GM12878 (cell line): Measurements from ENCODE around the gene EDARADD. TPM values are rescaled to one million over a fixed set of nuclear protein-coding genes. Genes with fewer than 3 reads are reported as not detected.

Experiments
- ATAC-seq: fragments of 200-7000 bp; cut with Tn5 transposase; 3 replicates; pipeline ENCODE4 v1.9.1; 2020; ENCODE audit warnings: mild to moderate bottlenecking, moderate library complexity
- BruUV-seq: library from RNA; stranded (reverse); fragments of 400-500 nt; replicated peaks from 2 replicates; lab custom pipeline; 2021; lab: Mats Ljungman, UMichigan
- CTCF ChIA-PET: fragments of 300-600 bp; sonication (Branson Sonifier 250); formaldehyde crosslinking; extraction: SDS; loops from one replicate; lab custom pipeline; 2021; ENCODE audit warnings: inconsistent platforms; lab: Yijun Ruan, JAX
- POLR2A ChIA-PET: fragments of 350-600 bp; formaldehyde crosslinking; extraction: SDS; loops from one replicate; lab custom pipeline; 2021; ENCODE audit warnings: inconsistent platforms; lab: Charles Lee
- RAD21 ChIA-PET: fragments of 300-600 bp; sonication (Branson Sonifier 250); formaldehyde crosslinking; loops from one replicate; lab custom pipeline; 2023; ENCODE audit warnings: antibody characterized with exemption; ENCODE audit not compliant: unreplicated experiment; lab: Charles Lee
- SMC1A ChIA-PET: fragments of 300-600 bp; sonication (Branson Sonifier 250); formaldehyde crosslinking; loops from one replicate; lab custom pipeline; 2023; ENCODE audit not compliant: unreplicated experiment, uncharacterized antibody; lab: Charles Lee
- DNase-seq: peaks from one replicate; pipeline ENCODE4 v3.0.0-alpha.2; 2011; ENCODE audit warnings: low read depth, low spot score
- FAIRE-seq: peaks from 3 replicates; lab custom pipeline; 2011; peaks lifted over from hg19 to GRCh38; lab: Jason Lieb, UNC
- H2AFZ ChIP-seq: 2 replicates; pipeline ENCODE4 v1.6.0; 2011; ENCODE audit warnings: low read depth, low read length, control low read depth; ENCODE audit not compliant: control insufficient read depth
- H3K27ac ChIP-seq: 2 replicates; pipeline ENCODE4 v1.5.1; 2011; ENCODE audit warnings: control low read depth; ENCODE audit not compliant: control insufficient read depth, insufficient read depth
- H3K27me3 ChIP-seq, 2 experiments: replicated peaks in 1 of 2; 2 replicates each; pipeline versions ENCODE4 v1.6.0 to v1.6.1; 2011; ENCODE audit warnings: low read length in 1 of 2; ENCODE audit not compliant: control insufficient read depth in 2 of 2, insufficient read depth in 2 of 2
- H3K36me3 ChIP-seq, 2 experiments: 2 replicates each; pipeline ENCODE4 v1.5.1; 2011; ENCODE audit warnings: low read length in 1 of 2; ENCODE audit not compliant: control insufficient read depth in 2 of 2, insufficient read depth in 2 of 2
- H3K4me1 ChIP-seq: 2 replicates; pipeline ENCODE4 v1.6.1; 2011; ENCODE audit warnings: mild to moderate bottlenecking, low read length, moderate library complexity, mixed read lengths; ENCODE audit not compliant: control insufficient read depth, insufficient read depth
- H3K4me2 ChIP-seq: 2 replicates; pipeline ENCODE4 v1.6.0; 2011; ENCODE audit warnings: control low read depth; ENCODE audit not compliant: control insufficient read depth, insufficient read depth
- H3K4me3 ChIP-seq: fragments of 200-600 bp; sonication (generic); 2 replicates; pipeline ENCODE4 v1.5.1; 2016
- H3K79me2 ChIP-seq: 2 replicates; pipeline ENCODE4 v1.6.0; 2011; ENCODE audit warnings: low read length; ENCODE audit not compliant: control insufficient read depth, insufficient read depth
- H3K9ac ChIP-seq: 2 replicates; pipeline ENCODE4 v1.8.0; 2011; ENCODE audit warnings: low read length, control low read depth, mixed read lengths; ENCODE audit not compliant: control insufficient read depth, insufficient read depth
- H3K9me3 ChIP-seq: replicated peaks from 3 replicates; pipeline ENCODE4 v1.5.1; 2011; ENCODE audit warnings: mild to moderate bottlenecking, low read length; ENCODE audit not compliant: control insufficient read depth, insufficient read depth
- H4K20me1 ChIP-seq: 2 replicates; pipeline ENCODE4 v1.6.0; 2011; ENCODE audit not compliant: control insufficient read depth, insufficient read depth
- BACH1 ChIP-seq: fragments of 450-650 bp; IDR thresholded peaks from 2 replicates; pipeline ENCODE4 v1.6.1; 2017; ENCODE audit warnings: mild to moderate bottlenecking, borderline replicate concordance
- CHD4 ChIP-seq: fragments of 200-600 bp; sonication (generic); IDR thresholded peaks from 2 replicates; pipeline ENCODE4 v1.6.1; 2016; ENCODE audit warnings: mild to moderate bottlenecking
- CTCF ChIP-seq, 3 experiments: IDR thresholded peaks in 2 of 3; conservative IDR thresholded peaks in 1 of 3; 2 replicates each; pipeline ENCODE4 v1.5.1; 2011; ENCODE audit warnings: low read depth in 3 of 3, low read length in 3 of 3, mild to moderate bottlenecking in 3 of 3, control low read depth in 2 of 3, moderate library complexity in 2 of 3, inconsistent platforms in 1 of 3, mixed read lengths in 1 of 3; ENCODE audit not compliant: control insufficient read depth in 2 of 3, insufficient read depth in 1 of 3; ENCODE audit errors: extremely low read depth in 1 of 3
- EGR1 ChIP-seq, 2 experiments: IDR thresholded peaks; 1 replicate in 1 of 2; 2 replicates in 1 of 2; pipeline ENCODE4 v1.6.1; 2011 to 2012; ENCODE audit warnings: low read depth in 2 of 2, low read length in 2 of 2, borderline replicate concordance in 1 of 2, mild to moderate bottlenecking in 1 of 2, moderate library complexity in 1 of 2
- ESRRA ChIP-seq: IDR thresholded peaks from 2 replicates; pipeline ENCODE4 v1.6.1; 2012; ENCODE audit warnings: mild to moderate bottlenecking, low read length, improper control_type of control experiment
- ETV6 ChIP-seq, 2 experiments: fragments of 450-650 bp in 1 of 2; IDR thresholded peaks in 1 of 2; conservative IDR thresholded peaks in 1 of 2; 2 replicates each; pipeline ENCODE4 v1.6.1; 2014; ENCODE audit warnings: antibody characterized with exemption in 1 of 2, borderline replicate concordance in 1 of 2, low read depth in 1 of 2, mild to moderate bottlenecking in 1 of 2, moderate library complexity in 1 of 2
- JUND ChIP-seq: IDR thresholded peaks from 2 replicates; pipeline ENCODE4 v1.6.1; 2012; ENCODE audit warnings: low read depth, mild to moderate bottlenecking, low read length, improper control_type of control experiment, moderate library complexity
- MEF2B ChIP-seq: fragments of 450-650 bp; IDR thresholded peaks from 2 replicates; pipeline ENCODE4 v1.6.1; 2018; ENCODE audit warnings: mild to moderate bottlenecking, moderate library complexity; ENCODE audit not compliant: partially characterized antibody, poor library complexity, severe bottlenecking
- NFIC ChIP-seq: IDR thresholded peaks from 2 replicates; pipeline ENCODE4 v1.6.1; 2012; ENCODE audit warnings: low read depth, mild to moderate bottlenecking, inconsistent platforms, low read length, moderate library complexity
- NFXL1 ChIP-seq: fragments of 450-650 bp; IDR thresholded peaks from 2 replicates; pipeline ENCODE4 v1.6.1; 2017; ENCODE audit warnings: antibody characterized with exemption, mild to moderate bottlenecking, borderline replicate concordance
- RAD21 ChIP-seq: IDR thresholded peaks from 2 replicates; pipeline ENCODE4 v1.6.1; 2011; ENCODE audit warnings: mild to moderate bottlenecking, low read depth, low read length, moderate library complexity; ENCODE audit not compliant: insufficient read depth
- RBBP5 ChIP-seq: fragments of 200-600 bp; sonication (generic); conservative IDR thresholded peaks from 2 replicates; pipeline ENCODE4 v1.6.1; 2016
- SIN3A ChIP-seq: IDR thresholded peaks from 2 replicates; pipeline ENCODE4 v1.6.1; 2012; ENCODE audit warnings: low read depth, low read length, improper control_type of control experiment
- SKIL ChIP-seq: fragments of 450-650 bp; IDR thresholded peaks from 2 replicates; pipeline ENCODE4 v1.6.1; 2017; ENCODE audit warnings: mild to moderate bottlenecking, low read depth, inconsistent platforms; ENCODE audit not compliant: poor library complexity, severe bottlenecking
- SREBF1 ChIP-seq: IDR thresholded peaks from 2 replicates; pipeline ENCODE4 v1.6.1; 2012; ENCODE audit warnings: mild to moderate bottlenecking, low read length
- TCF3 ChIP-seq: IDR thresholded peaks from 2 replicates; pipeline ENCODE4 v1.6.1; 2012; ENCODE audit warnings: low read depth, mild to moderate bottlenecking, low read length, borderline replicate concordance; ENCODE audit not compliant: insufficient read depth
- YBX1 ChIP-seq: fragments of 450-650 bp; IDR thresholded peaks from 2 replicates; pipeline ENCODE4 v1.6.1; 2016; ENCODE audit warnings: antibody characterized with exemption
- ZBED1 ChIP-seq: IDR thresholded peaks from 2 replicates; pipeline ENCODE4 v1.6.1; 2016; ENCODE audit warnings: borderline replicate concordance
- ZNF274 ChIP-seq: IDR thresholded peaks from one replicate; pipeline ENCODE4 v1.8.0; 2011; ENCODE audit not compliant: insufficient read length, insufficient read depth
- ZSCAN29 ChIP-seq: fragments of 450-650 bp; IDR thresholded peaks from 2 replicates; pipeline ENCODE4 v1.6.1; 2017; ENCODE audit warnings: mild to moderate bottlenecking, moderate library complexity
- WGBS: methylation state at CpG from one replicate; pipeline ENCODE4 v1.1.6; 2016; ENCODE audit warnings: low lambda C conversion rate; ENCODE audit not compliant: insufficient replicate concordance, insufficient coverage; ENCODE audit errors: missing lambda C conversion rate; 5-methylcytosine and 5-hydroxymethylcytosine counted together
- in situ Hi-C: fragments of 300-500 bp; cut with MboI; formaldehyde crosslinking; loops from 9 replicates; pipeline ENCODE4 v1.14.3; 2018; ENCODE audit warnings: mixed read lengths
- intact Hi-C: fragments of 100-400 bp; cut with micrococcal nuclease; formaldehyde crosslinking; loops from one replicate; pipeline ENCODE4 v1.14.2; 2022; ENCODE audit not compliant: unreplicated experiment
- polyA plus RNA-seq, 11 experiments: library from polyadenylated mRNA; depleted of rRNA in 4 of 11; unstranded in 6 of 11; stranded (reverse) in 5 of 11; fragments of >200 nt; fragmentation: Nextera tagmentation in 4 of 11; fragmentation: Illumina TruSeq in 1 of 11; extraction: Ambion mirVana in 4 of 11; extraction: Trizol in 1 of 11; gene quantifications; 1 replicate in 1 of 11; 2 replicates in 10 of 11; pipeline versions ENCODE4 v1.2.1 to v1.2.3, GENCODE V29; 2011 to 2016; ENCODE audit warnings: inconsistent platforms in 2 of 11, missing spikeins in 2 of 11, low read depth in 1 of 11
- total RNA-seq, 4 experiments: library from RNA; depleted of rRNA in 3 of 4; stranded (reverse); fragments of >200 nt in 3 of 4; fragmentation: Illumina TruSeq in 1 of 4; extraction: Trizol in 1 of 4; gene quantifications; 2 replicates each; pipeline versions ENCODE4 v1.2.1 to v1.2.3, GENCODE V29; 2013 to 2021

EDARADD gene
- total and polyA plus RNA-seq, 10 of the 15 experiments (the other 5 are each of a cell fraction or from before 2014, with no cell fraction given) = 0.58 to 6.1 (median 4.7) TPM

GRCh38 chr1:236450779-236451178 is 56.7 kb downstream of the EDARADD start:
- no peaks in the 10 kb centered on the region for H4K20me1 ChIP-seq
- TF ChIP-seq ZSCAN29 = no peak
- no peak for TF ChIP-seq NFXL1
- no peak for TF ChIP-seq SREBF1
- TF ChIP-seq YBX1 = no peak
- no peak for TF ChIP-seq JUND
- no peak for TF ChIP-seq BACH1
- TF ChIP-seq ZNF274 = no peak
- no peak for TF ChIP-seq SKIL
- TF ChIP-seq SIN3A = no peak
- TF ChIP-seq RAD21 = no peak
- no peak for TF ChIP-seq NFIC
- TF ChIP-seq ESRRA = no peak
- TF ChIP-seq MEF2B = no peak
- no peak for TF ChIP-seq ETV6 (conservative IDR thresholded peaks at IDR 0.05 in 1 of 2, IDR thresholded peaks at IDR 0.05 in 1 of 2; ENCODE audit: borderline replicate concordance in 1 of 2, low read depth in 1 of 2)
- TF ChIP-seq ZBED1 = no peak
- no peak for TF ChIP-seq CTCF (IDR thresholded peaks at IDR 0.05 in 2 of 3, conservative IDR thresholded peaks at IDR 0.05 in 1 of 3; ENCODE audit: control insufficient read depth in 2 of 3, extremely low read depth in 1 of 3, insufficient read depth in 1 of 3, low read depth in 3 of 3, low read length in 3 of 3)
- TF ChIP-seq RBBP5 = no peak
- TF ChIP-seq EGR1 (IDR thresholded peaks at IDR 0.05; ENCODE audit: borderline replicate concordance in 1 of 2, low read depth in 2 of 2, low read length in 2 of 2) = no peak
- TF ChIP-seq CHD4 = no peak
- TF ChIP-seq TCF3 = no peak
- TF ChIP-seq, all 136 proteins: peak for 0
- Histone ChIP-seq H3K4me1 (no peaks in the 10 kb centered on the region), H3K9me3 (no peaks in the 10 kb centered on the region; the same call in 2 of the 3 replicates), H3K4me3 (no peak overlapping the region), H3K4me2 (no peak overlapping the region), H3K79me2 (no peaks in the 10 kb centered on the region), H3K9ac (no peak overlapping the region), H3K36me3 (no peaks in the 10 kb centered on the region), H3K27me3 (no peaks in the 10 kb centered on the region), H3K27ac (no peak overlapping the region), H2AFZ (no peak overlapping the region)
- ATAC-seq (no peak), FAIRE-seq (no peak), DNase-seq (no peak)
- in situ Hi-C loops (no loop called here), intact Hi-C loops (no loop called here)
- BruUV-seq = no TSS peak
- ChIA-PET RAD21 (no interaction called here), SMC1A (interaction anchor here (1.3 to 1.5 kb wide), 2 partner anchors 15 to 72 kb away, joined by 3 read pairs; no protein-coding TSS in a partner anchor), POLR2A (no interaction called here), CTCF (interaction anchor here (1.0 to 2.3 kb wide), 3 partner anchors 25 to 175 kb away, joined by 3 to 4 read pairs (median 3); no protein-coding TSS in a partner anchor)
- 78% methylated on average over 5 of the region's 5 CpGs for WGBS
